Lower leg skin (tissue), 3 donors: ENCODE data around the gene LLGL1.
A peak's percentile ranks its signal among the peaks of the same experiment; 100 is the strongest.

Experiments
- CTCF ChIP-seq, 3 donors: fragments of 450-650 bp; IDR thresholded peaks; one replicate each; pipeline ENCODE4 v1.5.1; 2016; ENCODE audit warnings: antibody characterized with exemption in 3 of 3, mild to moderate bottlenecking in 3 of 3, moderate library complexity in 2 of 3
- POLR2A ChIP-seq, 2 donors: fragments of 450-650 bp; IDR thresholded peaks; one replicate each; pipeline ENCODE4 v1.6.1; 2016 to 2017; ENCODE audit warnings: antibody characterized with exemption in 2 of 2, mild to moderate bottlenecking in 1 of 2, moderate library complexity in 1 of 2

- no peak for TF ChIP-seq POLR2A (IDR thresholded peaks at IDR 0.05)
- TF ChIP-seq CTCF (IDR thresholded peaks at IDR 0.05) = peak in 1 of 3 donors; percentile 75
Measured at GRCh38 chr17:18217412-18218015, 7.9 kb upstream of the LLGL1 start.
